Upper lobe of right lung (tissue), 1 donor: ENCODE results near the gene CEP120. TPM values are rescaled to one million over a fixed set of nuclear protein-coding genes. Genes with fewer than 3 reads are reported as not detected.
"Not testable (repeated sequence)": the region's sequence is repeated elsewhere in the genome, so short reads cannot be mapped to it uniquely, and the experiment has no call there.

ENCODE experiments used
- ATAC-seq: fragments of 200-7000 bp; cut with Tn5 transposase; one replicate; pipeline ENCODE4 v1.9.1; 2020; ENCODE audit warnings: mild to moderate bottlenecking, moderate library complexity
- DNase-seq: peaks from one replicate; pipeline ENCODE4 v3.0.0-alpha.2; 2020
- H3K27ac ChIP-seq: fragments of 200-600 bp; one replicate; pipeline ENCODE4 v1.8.0; 2022
- H3K27me3 ChIP-seq: fragments of 200-600 bp; one replicate; pipeline ENCODE4 v1.8.0; 2022; ENCODE audit warnings: mild to moderate bottlenecking
- H3K36me3 ChIP-seq: fragments of 200-600 bp; one replicate; pipeline ENCODE4 v1.8.0; 2022
- H3K4me1 ChIP-seq: fragments of 200-600 bp; one replicate; pipeline ENCODE4 v1.8.0; 2022
- H3K4me3 ChIP-seq: fragments of 200-600 bp; one replicate; pipeline ENCODE4 v1.8.0; 2022; ENCODE audit warnings: mild to moderate bottlenecking
- H3K9me3 ChIP-seq: fragments of 200-600 bp; one replicate; pipeline ENCODE4 v1.8.0; 2022
- intact Hi-C: fragments of 100-400 bp; cut with DNase I; formaldehyde crosslinking; loops from one replicate; pipeline ENCODE4 v1.11.0; 2022
- long read RNA-seq: library from polyadenylated mRNA; unstranded; transcript quantifications from one replicate; pipeline ENCODE4 v2.0.0, GENCODE V29; 2021
- total RNA-seq: library from RNA; stranded (reverse); fragmentation: NEBNext Ultra II Directional; extraction: Animal tissue kit (Norgen Biotek cat#: 25700); gene quantifications from one replicate; pipeline ENCODE4 v1.2.1, GENCODE V29; 2021
- TF ChIP-seq, protein P1 (sequence below): fragments of 200-600 bp; IDR thresholded peaks from one replicate; pipeline ENCODE4 v1.8.0; 2022; ENCODE audit warnings: antibody characterized with exemption
- donor health status: DM: no; HTN: yes; CAD: no; lungs with severe emphysema.

Gene CEP120
- total RNA-seq: 19.5 TPM
- long read RNA-seq, full-length matches to known transcripts: 23 of 38 reads
- long read RNA-seq, partial matches to known transcripts: 5 of 38 reads
- long read RNA-seq, other reads (novel, unspliced or antisense): 10 of 38 reads

DNA sequence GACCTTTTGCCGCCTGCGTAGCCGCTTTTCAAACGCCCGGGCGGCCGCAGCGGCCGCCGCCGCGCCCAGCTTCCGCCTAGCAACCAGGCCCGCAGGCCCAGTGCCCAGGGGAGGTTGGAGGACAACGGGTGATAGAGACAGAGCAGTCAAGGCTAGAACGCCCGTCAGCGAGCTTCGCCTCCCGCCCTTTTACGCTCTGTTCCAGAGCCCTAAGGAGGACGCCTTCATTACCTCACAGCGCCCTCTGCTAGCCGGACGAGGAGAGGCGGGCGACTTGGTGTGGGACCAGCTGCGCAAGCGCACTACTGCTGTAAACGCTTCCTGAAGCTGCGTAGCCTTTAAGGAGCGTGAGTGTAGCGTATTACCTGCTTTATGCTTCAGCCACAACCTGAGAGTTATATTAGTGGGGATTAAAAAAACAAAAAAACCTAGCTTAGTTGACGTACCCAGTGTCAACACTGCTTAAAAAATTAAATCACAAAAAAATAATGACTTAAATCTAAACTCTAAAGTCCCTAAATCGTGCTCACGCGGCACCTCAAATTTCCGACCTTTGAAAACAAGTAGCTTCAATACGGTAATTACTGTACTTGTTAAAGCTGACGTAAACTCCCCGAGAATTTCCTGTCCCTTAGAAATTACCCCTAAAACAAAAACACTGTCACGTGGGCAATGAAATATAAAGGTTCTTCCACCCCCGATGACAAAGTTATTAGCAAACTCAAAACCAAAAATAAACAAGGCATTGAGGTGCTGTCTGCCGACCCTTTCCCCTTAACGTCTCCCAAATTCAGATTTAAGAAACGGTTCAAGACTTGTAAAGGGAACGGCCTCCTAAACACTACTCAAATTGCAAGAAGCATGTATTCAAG, at the start of gene CEP120:
TSS of gene CEP120 (minus strand) at position 126 of the 872 bp plus-strand sequence. CDS start 405 bp downstream, outside the sequence.
- Histone ChIP-seq H3K36me3 (no peaks in the 10 kb centered on the region), H3K27me3 (no peaks in the 10 kb centered on the region), H3K4me1 (peaks cover 21% of the 10 kb centered on the region), H3K27ac (peak within 1 kb of the TSS; percentile 92), H3K9me3 (no peaks in the 10 kb centered on the region), H3K4me3 (peak within 1 kb of the TSS; percentile 89)
- DNase-seq (peak; percentile 99), ATAC-seq (peak; percentile 100)
- TF ChIP-seq, protein P1, sequence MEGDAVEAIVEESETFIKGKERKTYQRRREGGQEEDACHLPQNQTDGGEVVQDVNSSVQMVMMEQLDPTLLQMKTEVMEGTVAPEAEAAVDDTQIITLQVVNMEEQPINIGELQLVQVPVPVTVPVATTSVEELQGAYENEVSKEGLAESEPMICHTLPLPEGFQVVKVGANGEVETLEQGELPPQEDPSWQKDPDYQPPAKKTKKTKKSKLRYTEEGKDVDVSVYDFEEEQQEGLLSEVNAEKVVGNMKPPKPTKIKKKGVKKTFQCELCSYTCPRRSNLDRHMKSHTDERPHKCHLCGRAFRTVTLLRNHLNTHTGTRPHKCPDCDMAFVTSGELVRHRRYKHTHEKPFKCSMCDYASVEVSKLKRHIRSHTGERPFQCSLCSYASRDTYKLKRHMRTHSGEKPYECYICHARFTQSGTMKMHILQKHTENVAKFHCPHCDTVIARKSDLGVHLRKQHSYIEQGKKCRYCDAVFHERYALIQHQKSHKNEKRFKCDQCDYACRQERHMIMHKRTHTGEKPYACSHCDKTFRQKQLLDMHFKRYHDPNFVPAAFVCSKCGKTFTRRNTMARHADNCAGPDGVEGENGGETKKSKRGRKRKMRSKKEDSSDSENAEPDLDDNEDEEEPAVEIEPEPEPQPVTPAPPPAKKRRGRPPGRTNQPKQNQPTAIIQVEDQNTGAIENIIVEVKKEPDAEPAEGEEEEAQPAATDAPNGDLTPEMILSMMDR: peak; percentile 84
- intact Hi-C loops: no loop called here

- TF ChIP-seq, protein P1: no peak
- intact Hi-C loops: no loop called here
- Histone ChIP-seq H3K27me3 (no peaks in the 10 kb centered on the region), H3K36me3 (no peaks in the 10 kb centered on the region), H3K4me1 (no peaks in the 10 kb centered on the region), H3K4me3 (no peak overlapping the region), H3K27ac (no peak overlapping the region), H3K9me3 (no peaks in the 10 kb centered on the region)
- no peak for ATAC-seq
- no peak for DNase-seq
These were observed 49.1 kb upstream of the CEP120 start for GRCh38 chr5:123472150-123472924.

- intact Hi-C loops: no loop called here
- H3K4me3 ChIP-seq: no peak overlapping the region
- no peaks in the 10 kb centered on the region for H3K36me3 ChIP-seq
- DNase-seq (no peak), ATAC-seq (no peak)
- TF ChIP-seq, protein P1: no peak
- no peak overlapping the region for H3K27ac ChIP-seq
- H3K9me3 ChIP-seq: no peaks in the 10 kb centered on the region
- no peaks in the 10 kb centered on the region for H3K27me3 ChIP-seq
- no peaks in the 10 kb centered on the region for H3K4me1 ChIP-seq
These were observed 48.2 kb upstream of the CEP120 start for GRCh38 chr5:123471385-123471784.

- H3K4me1 ChIP-seq, H3K4me3 ChIP-seq, intact Hi-C loops, ATAC-seq, H3K36me3 ChIP-seq, H3K27ac ChIP-seq, H3K9me3 ChIP-seq, DNase-seq, H3K27me3 ChIP-seq: not testable (repeated sequence)
These were observed 43.6 kb upstream of the CEP120 start for GRCh38 chr5:123466839-123467238.

GRCh38 chr5:123460296-123460729, 37.1 kb upstream of the CEP120 start:
- H3K9me3 ChIP-seq: no peaks in the 10 kb centered on the region
- H3K4me3 ChIP-seq: no peak overlapping the region
- intact Hi-C loops: no loop called here
- DNase-seq (no peak), ATAC-seq (no peak)
- H3K36me3 ChIP-seq: no peaks in the 10 kb centered on the region
- no peaks in the 10 kb centered on the region for H3K27me3 ChIP-seq
- H3K27ac ChIP-seq: no peak overlapping the region
- TF ChIP-seq, protein P1: no peak
- H3K4me1 ChIP-seq: no peaks in the 10 kb centered on the region

DNA sequence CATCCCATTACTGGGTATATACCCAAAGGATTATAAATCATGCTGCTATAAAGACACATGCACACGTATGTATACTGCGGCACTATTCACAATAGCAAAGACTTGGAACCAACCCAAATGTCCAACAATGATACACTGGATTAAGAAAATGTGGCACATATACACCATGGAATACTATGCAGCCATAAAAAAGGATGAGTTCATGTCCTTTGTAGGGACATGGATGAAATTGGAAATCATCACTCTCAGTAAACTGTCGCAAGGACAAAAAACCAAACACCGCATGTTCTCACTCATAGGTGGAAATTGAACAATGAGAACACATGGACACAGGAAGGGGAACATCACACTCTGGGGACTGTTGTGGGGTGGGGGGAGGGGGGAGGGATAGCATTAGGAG, 35.8 kb upstream of the CEP120 start:
- intact Hi-C loops, H3K9me3 ChIP-seq, H3K4me1 ChIP-seq, ATAC-seq, H3K4me3 ChIP-seq, H3K36me3 ChIP-seq, H3K27me3 ChIP-seq, DNase-seq, H3K27ac ChIP-seq: not testable (repeated sequence)
